ENCODE results near the gene LRG1. TPM values are rescaled to one million over a fixed set of nuclear protein-coding genes. Genes with fewer than 3 reads are reported as not detected.

LRG1 gene
- total RNA-seq, 1 experiment from 2014 or later = 0.08 TPM

GRCh38 chr19:4508698-4509097 lies 31.1 kb downstream of the LRG1 start:
- CTCF ChIA-PET = no interaction called here
- intact Hi-C loops (cut with micrococcal nuclease; ENCODE audit: unreplicated experiment) = no loop called here

GRCh38 chr19:4507804-4508203 lies 32.0 kb downstream of the LRG1 start:
- TF ChIP-seq TCF7L2 (IDR thresholded peaks at IDR 0.05; ENCODE audit: low read depth, low read length) (no peak), POLR2AphosphoS5 (IDR thresholded peaks at IDR 0.05; ENCODE audit: low read depth, low read length) (0 out of 2 replicates have a peak, but pooled peaks have one; percentile 30)
- in situ Hi-C loops (cut with HindIII; ENCODE audit: low pct_unique_long_range_greater_than_20kb, low sequenced_read_pairs) (no loop called here), intact Hi-C loops (cut with micrococcal nuclease; ENCODE audit: unreplicated experiment) (no loop called here)
- CTCF ChIA-PET = interaction anchor here (0.7 kb wide), 1 partner anchor 18 kb away, joined by 3 read pairs; no protein-coding TSS in a partner anchor
- no peaks in the 10 kb centered on the region for H3K9me3 ChIP-seq (ENCODE audit: control insufficient read depth, insufficient read depth, low read depth, low read length)
- no peak overlapping the region for H3K4me3 ChIP-seq (ENCODE audit: low read depth in 2 of 2, low read length in 2 of 2)
- POLR2A ChIA-PET = interaction anchor here (0.6 kb wide), 1 partner anchor 37 kb away, joined by 5 read pairs; no protein-coding TSS in a partner anchor
- BruUV-seq (replicated peaks) = no TSS peak
- DNase-seq (ENCODE audit: low read depth, low spot score) (no peak), ATAC-seq (no peak)
- H3K4me1 ChIP-seq (ENCODE audit: control insufficient read depth, insufficient read depth, low read length) = no peaks in the 10 kb centered on the region
- H3K27me3 ChIP-seq (ENCODE audit: control insufficient read depth, insufficient read depth, low read length) = no peaks in the 10 kb centered on the region
- no peaks in the 10 kb centered on the region for H3K36me3 ChIP-seq (ENCODE audit: control insufficient read depth, insufficient read depth, low read length)
- no peak overlapping the region for H3K27ac ChIP-seq (ENCODE audit: low read length)

More at GRCh38 chr19:4508698-4509097, 31.1 kb downstream of the LRG1 start:
- Histone ChIP-seq H3K9me3 (ENCODE audit: control insufficient read depth, insufficient read depth, low read depth, low read length) (no peaks in the 10 kb centered on the region), H3K4me1 (ENCODE audit: control insufficient read depth, insufficient read depth, low read length) (no peaks in the 10 kb centered on the region), H3K36me3 (ENCODE audit: control insufficient read depth, insufficient read depth, low read length) (no peaks in the 10 kb centered on the region), H3K4me3 (ENCODE audit: low read depth in 2 of 2, low read length in 2 of 2) (no peak overlapping the region), H3K27me3 (ENCODE audit: control insufficient read depth, insufficient read depth, low read length) (no peaks in the 10 kb centered on the region), H3K27ac (ENCODE audit: low read length) (no peak overlapping the region)
- BruUV-seq (replicated peaks) = no TSS peak
- POLR2A ChIA-PET = no interaction called here
- no peak for DNase-seq (ENCODE audit: low read depth, low spot score)
- in situ Hi-C loops (cut with HindIII; ENCODE audit: low pct_unique_long_range_greater_than_20kb, low sequenced_read_pairs) = no loop called here
- TF ChIP-seq CTCF (IDR thresholded peaks at IDR 0.05) (no peak), TCF7L2 (IDR thresholded peaks at IDR 0.05; ENCODE audit: low read depth, low read length) (no peak), SIN3A (IDR thresholded peaks at IDR 0.05; ENCODE audit: borderline replicate concordance, insufficient read depth, low read depth, low read length) (no peak), REST (IDR thresholded peaks at IDR 0.05; ENCODE audit: insufficient read depth in 1 of 2, low read depth in 2 of 2, low read length in 1 of 2) (no peak), POLR2AphosphoS5 (IDR thresholded peaks at IDR 0.05; ENCODE audit: low read depth, low read length) (no peak)
- no peak for ATAC-seq

- no peak for TF ChIP-seq SIN3A (IDR thresholded peaks at IDR 0.05; ENCODE audit: borderline replicate concordance, insufficient read depth, low read depth, low read length)
- no peak for TF ChIP-seq CTCF (IDR thresholded peaks at IDR 0.05)
- no peak for TF ChIP-seq TCF7L2 (IDR thresholded peaks at IDR 0.05; ENCODE audit: low read depth, low read length)
- no peak for TF ChIP-seq REST (IDR thresholded peaks at IDR 0.05; ENCODE audit: insufficient read depth in 1 of 2, low read depth in 2 of 2, low read length in 1 of 2)
- TF ChIP-seq POLR2AphosphoS5 (IDR thresholded peaks at IDR 0.05; ENCODE audit: low read depth, low read length) = no peak
- BruUV-seq (replicated peaks) = no TSS peak
- ATAC-seq (no peak), DNase-seq (ENCODE audit: low read depth, low spot score) (no peak)
- no peaks in the 10 kb centered on the region for H3K27me3 ChIP-seq (ENCODE audit: control insufficient read depth, insufficient read depth, low read length)
- H3K36me3 ChIP-seq (ENCODE audit: control insufficient read depth, insufficient read depth, low read length) = no peaks in the 10 kb centered on the region
- H3K9me3 ChIP-seq (ENCODE audit: control insufficient read depth, insufficient read depth, low read depth, low read length) = no peaks in the 10 kb centered on the region
- intact Hi-C loops (cut with micrococcal nuclease; ENCODE audit: unreplicated experiment) (no loop called here), in situ Hi-C loops (cut with HindIII; ENCODE audit: low pct_unique_long_range_greater_than_20kb, low sequenced_read_pairs) (no loop called here)
- POLR2A ChIA-PET = interaction anchor here (0.6 kb wide), 1 partner anchor 36 kb away, joined by 5 read pairs; no protein-coding TSS in a partner anchor
- no peak overlapping the region for H3K4me3 ChIP-seq (ENCODE audit: low read depth in 2 of 2, low read length in 2 of 2)
- CTCF ChIA-PET = interaction anchor here (0.7 kb wide), 1 partner anchor 18 kb away, joined by 3 read pairs; no protein-coding TSS in a partner anchor
- no peak overlapping the region for H3K27ac ChIP-seq (ENCODE audit: low read length)
- H3K4me1 ChIP-seq (ENCODE audit: control insufficient read depth, insufficient read depth, low read length) = no peaks in the 10 kb centered on the region
Observed at GRCh38 chr19:4507150-4507452, 32.7 kb downstream of the LRG1 start.
